Chondrocyte (in vitro differentiated cells): ENCODE data around the gene TTLL10. TPM values are rescaled to one million over a fixed set of nuclear protein-coding genes. Genes with fewer than 3 reads are reported as not detected.

Experiments used
- DNase-seq: peaks from one replicate; pipeline ENCODE4 v3.0.0; 2021; ENCODE audit warnings: mixed read lengths, low spot score
- H3K27ac Mint-ChIP-seq: one replicate; pipeline ENCODE4 v1.8.0; 2021; ENCODE audit warnings: mild to moderate bottlenecking, moderate library complexity, mixed read lengths; ENCODE audit not compliant: unreplicated experiment
- H3K27me3 Mint-ChIP-seq: 2 replicates; pipeline ENCODE4 v1.8.0; 2021; ENCODE audit warnings: low read depth, mixed read lengths
- H3K36me3 Mint-ChIP-seq: 2 replicates; pipeline ENCODE4 v1.8.0; 2021; ENCODE audit warnings: low read depth, mixed read lengths
- H3K4me1 Mint-ChIP-seq: 2 replicates; pipeline ENCODE4 v1.8.0; 2021; ENCODE audit warnings: low read depth, mild to moderate bottlenecking, mixed read lengths
- H3K4me3 Mint-ChIP-seq: one replicate; pipeline ENCODE4 v1.8.0; 2021; ENCODE audit warnings: mild to moderate bottlenecking, moderate library complexity, mixed read lengths; ENCODE audit not compliant: unreplicated experiment
- H3K9me3 Mint-ChIP-seq: 2 replicates; pipeline ENCODE4 v1.8.0; 2021; ENCODE audit warnings: low read depth, mixed read lengths
- CTCF ChIP-seq: fragments of 200-600 bp; sonication (generic); IDR thresholded peaks from 2 replicates; pipeline ENCODE4 v1.5.0; 2021; ENCODE audit warnings: antibody characterized with exemption, mild to moderate bottlenecking, moderate library complexity
- total RNA-seq: library from RNA; stranded (reverse); gene quantifications from 3 replicates; pipeline ENCODE4 v1.2.1, GENCODE V29; 2021

Gene TTLL10
- total RNA-seq, 1 donor from 2014 or later: not detected

GRCh38 chr1:1198423-1199140 is 24.9 kb downstream of the TTLL10 start:
- Mint-ChIP-seq H3K4me3 (no peak overlapping the region), H3K27ac (no peak overlapping the region), H3K36me3 (peaks cover 4% of the 10 kb centered on the region), H3K9me3 (peaks cover 13% of the 10 kb centered on the region), H3K27me3 (no peaks in the 10 kb centered on the region), H3K4me1 (no peaks in the 10 kb centered on the region)
- peak; percentile 65 for DNase-seq
- TF ChIP-seq CTCF: no peak

- peaks cover 4% of the 10 kb centered on the region for H3K36me3 Mint-ChIP-seq
- H3K27me3 Mint-ChIP-seq: no peaks in the 10 kb centered on the region
- H3K27ac Mint-ChIP-seq: no peak overlapping the region
- H3K4me3 Mint-ChIP-seq: no peak overlapping the region
- no peaks in the 10 kb centered on the region for H3K4me1 Mint-ChIP-seq
- peaks cover 10% of the 10 kb centered on the region for H3K9me3 Mint-ChIP-seq
- no peak for TF ChIP-seq CTCF
- peak; percentile 86 for DNase-seq
Measured at GRCh38 chr1:1199141-1199960, 25.7 kb downstream of the TTLL10 start.

DNA sequence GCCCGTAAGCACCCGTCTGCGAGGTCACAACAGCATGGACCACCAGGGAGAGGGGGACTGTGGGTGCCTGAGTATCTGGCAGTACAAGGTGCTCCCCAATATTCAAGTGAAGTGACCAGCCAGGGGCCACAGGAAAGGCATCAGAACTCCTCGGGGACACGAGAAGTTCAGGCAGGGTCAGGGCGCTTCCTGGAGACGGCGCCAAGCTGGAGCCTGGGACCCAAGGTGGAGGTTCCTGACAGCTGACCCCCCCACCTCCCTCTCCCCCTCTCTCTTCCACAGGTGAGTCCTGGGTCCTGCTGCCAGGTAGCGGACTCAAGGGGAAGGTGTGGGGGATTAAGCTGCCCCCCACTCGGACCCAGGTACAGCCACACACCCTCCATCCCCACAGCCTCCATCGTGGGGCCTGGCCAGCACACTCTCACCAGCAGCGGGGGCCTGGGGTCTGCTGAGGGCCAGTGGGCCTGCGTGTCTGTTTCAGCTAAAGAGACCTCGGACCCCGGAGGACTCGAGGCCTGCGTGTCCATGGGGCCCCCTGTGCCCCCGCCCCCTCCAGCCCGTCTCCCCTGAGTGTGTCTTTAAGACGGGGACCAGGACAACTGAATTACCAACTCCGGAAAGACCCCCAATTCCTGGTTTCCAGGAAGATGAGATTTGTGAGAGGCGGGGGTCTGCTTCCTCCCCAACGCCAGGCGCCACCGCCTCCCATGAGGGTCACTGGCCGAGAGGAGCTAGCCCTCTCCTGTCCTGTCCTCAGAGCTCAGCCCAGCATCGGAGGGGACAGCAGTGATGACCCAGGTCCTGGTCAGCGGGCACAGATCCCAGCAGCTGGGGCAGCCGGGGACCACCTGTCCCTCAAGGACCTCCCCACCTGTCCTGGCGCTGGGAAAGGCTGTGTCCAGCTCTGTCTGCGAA is 26.5 kb downstream of the TTLL10 start:
- no peak for TF ChIP-seq CTCF
- Mint-ChIP-seq H3K36me3 (no peaks in the 10 kb centered on the region), H3K4me1 (no peaks in the 10 kb centered on the region), H3K9me3 (peaks cover 1% of the 10 kb centered on the region), H3K27me3 (no peaks in the 10 kb centered on the region), H3K27ac (no peak overlapping the region), H3K4me3 (peak overlapping the region; percentile 33)
- DNase-seq: peak; percentile 73

DNA sequence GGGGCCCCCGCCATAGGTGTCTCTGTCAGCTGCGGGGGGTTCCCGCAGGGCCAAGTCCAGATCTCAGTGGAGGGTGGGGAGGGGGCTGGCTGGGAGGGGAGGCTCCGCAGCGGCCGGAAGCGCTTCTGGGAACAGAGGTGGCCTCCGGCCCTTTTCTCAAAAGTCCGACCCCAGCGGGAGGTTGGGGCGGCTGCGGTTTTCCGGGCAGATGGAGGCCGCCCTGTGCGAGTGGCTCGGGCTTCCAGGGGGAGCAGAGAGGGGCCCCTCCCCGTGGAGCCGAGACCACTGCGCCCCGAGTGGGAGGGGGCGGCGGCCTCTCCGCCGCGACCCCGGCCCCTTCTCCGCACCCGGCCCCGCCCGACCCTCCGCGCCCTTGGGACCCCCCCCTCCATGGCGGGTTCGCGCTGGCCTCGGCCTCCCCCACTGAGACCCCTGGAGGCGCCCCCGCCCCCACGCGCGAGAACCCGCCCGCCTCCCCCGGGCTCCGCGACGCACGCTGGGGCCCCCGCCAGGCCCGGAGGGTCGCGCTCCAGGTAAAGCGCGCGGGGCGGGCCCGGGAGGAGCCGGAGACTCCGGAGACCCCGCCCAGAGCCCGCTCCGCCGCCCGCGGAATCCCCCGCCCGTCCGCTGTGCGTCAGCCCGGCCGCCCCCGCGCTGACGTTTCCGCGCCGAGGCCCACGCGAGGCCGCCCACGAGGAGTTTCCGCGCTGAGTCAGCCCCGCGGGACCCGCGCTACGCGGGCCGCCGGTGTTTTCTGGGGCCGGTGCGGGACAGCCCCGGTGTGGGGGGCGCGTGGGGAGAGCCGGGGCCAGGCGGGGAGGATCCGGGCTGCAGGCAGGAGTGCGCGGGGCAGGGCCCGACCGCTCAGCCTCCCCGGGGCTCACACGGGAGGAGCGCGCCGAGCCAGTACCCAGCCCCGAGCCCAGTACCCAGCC is 27.5 kb downstream of the TTLL10 start:
- peak overlapping the region; percentile 33 for H3K4me3 Mint-ChIP-seq
- H3K27ac Mint-ChIP-seq: no peak overlapping the region
- H3K9me3 Mint-ChIP-seq: no peaks in the 10 kb centered on the region
- peak; percentile 84 for DNase-seq
- H3K27me3 Mint-ChIP-seq: no peaks in the 10 kb centered on the region
- no peaks in the 10 kb centered on the region for H3K4me1 Mint-ChIP-seq
- TF ChIP-seq CTCF: no peak
- no peaks in the 10 kb centered on the region for H3K36me3 Mint-ChIP-seq
